ENCODE results near the gene HSPG2. TPM values are rescaled to one million over a fixed set of nuclear protein-coding genes. Genes with fewer than 3 reads are reported as not detected.
A peak's percentile ranks its signal among the peaks of the same experiment; 100 is the strongest.

HSPG2 gene
- total RNA-seq, 1 donor from 2014 or later = 101 TPM

DNA sequence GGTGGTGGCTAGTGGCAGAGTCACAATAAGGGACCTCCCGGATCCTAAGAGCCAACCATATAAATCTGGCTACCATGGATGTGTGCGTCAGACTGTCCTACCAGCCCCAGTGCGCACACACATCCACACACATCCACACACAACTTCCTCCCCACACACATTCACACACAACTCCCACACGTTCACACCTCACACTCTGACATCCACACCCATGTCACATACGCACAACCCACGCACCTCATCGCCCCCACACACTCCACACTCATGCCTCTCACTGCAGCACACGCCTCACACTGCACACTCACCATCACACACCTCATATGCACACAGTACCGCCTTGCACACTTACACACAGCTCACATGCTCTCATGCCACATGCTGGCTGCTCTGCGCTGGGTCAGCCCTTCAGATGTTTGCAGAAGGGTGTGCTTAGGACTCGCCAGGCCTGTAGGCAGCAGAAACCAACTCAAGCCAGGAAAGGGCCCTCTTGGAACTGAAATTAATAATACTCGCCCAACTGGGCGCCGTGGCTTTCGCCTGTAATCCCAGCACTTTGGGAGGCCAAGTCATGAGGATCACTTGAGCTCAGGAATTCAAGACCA lies 122.0 kb downstream of the HSPG2 start:
- Mint-ChIP-seq H3K27ac (ENCODE audit: unreplicated experiment) (peak overlapping the region; percentile 81), H3K4me3 (peak overlapping the region; percentile 10), H3K27me3 (ENCODE audit: low read depth) (peaks cover 5% of the 10 kb centered on the region), H3K4me1 (peaks cover 29% of the 10 kb centered on the region), H3K9me3 (no peaks in the 10 kb centered on the region), H3K36me3 (ENCODE audit: low read depth) (no peaks in the 10 kb centered on the region)
- no peak for DNase-seq (ENCODE audit: low read depth, low spot score)
- TF ChIP-seq, protein P1, sequence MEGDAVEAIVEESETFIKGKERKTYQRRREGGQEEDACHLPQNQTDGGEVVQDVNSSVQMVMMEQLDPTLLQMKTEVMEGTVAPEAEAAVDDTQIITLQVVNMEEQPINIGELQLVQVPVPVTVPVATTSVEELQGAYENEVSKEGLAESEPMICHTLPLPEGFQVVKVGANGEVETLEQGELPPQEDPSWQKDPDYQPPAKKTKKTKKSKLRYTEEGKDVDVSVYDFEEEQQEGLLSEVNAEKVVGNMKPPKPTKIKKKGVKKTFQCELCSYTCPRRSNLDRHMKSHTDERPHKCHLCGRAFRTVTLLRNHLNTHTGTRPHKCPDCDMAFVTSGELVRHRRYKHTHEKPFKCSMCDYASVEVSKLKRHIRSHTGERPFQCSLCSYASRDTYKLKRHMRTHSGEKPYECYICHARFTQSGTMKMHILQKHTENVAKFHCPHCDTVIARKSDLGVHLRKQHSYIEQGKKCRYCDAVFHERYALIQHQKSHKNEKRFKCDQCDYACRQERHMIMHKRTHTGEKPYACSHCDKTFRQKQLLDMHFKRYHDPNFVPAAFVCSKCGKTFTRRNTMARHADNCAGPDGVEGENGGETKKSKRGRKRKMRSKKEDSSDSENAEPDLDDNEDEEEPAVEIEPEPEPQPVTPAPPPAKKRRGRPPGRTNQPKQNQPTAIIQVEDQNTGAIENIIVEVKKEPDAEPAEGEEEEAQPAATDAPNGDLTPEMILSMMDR (conservative IDR thresholded peaks at IDR 0.05) = no peak

DNA sequence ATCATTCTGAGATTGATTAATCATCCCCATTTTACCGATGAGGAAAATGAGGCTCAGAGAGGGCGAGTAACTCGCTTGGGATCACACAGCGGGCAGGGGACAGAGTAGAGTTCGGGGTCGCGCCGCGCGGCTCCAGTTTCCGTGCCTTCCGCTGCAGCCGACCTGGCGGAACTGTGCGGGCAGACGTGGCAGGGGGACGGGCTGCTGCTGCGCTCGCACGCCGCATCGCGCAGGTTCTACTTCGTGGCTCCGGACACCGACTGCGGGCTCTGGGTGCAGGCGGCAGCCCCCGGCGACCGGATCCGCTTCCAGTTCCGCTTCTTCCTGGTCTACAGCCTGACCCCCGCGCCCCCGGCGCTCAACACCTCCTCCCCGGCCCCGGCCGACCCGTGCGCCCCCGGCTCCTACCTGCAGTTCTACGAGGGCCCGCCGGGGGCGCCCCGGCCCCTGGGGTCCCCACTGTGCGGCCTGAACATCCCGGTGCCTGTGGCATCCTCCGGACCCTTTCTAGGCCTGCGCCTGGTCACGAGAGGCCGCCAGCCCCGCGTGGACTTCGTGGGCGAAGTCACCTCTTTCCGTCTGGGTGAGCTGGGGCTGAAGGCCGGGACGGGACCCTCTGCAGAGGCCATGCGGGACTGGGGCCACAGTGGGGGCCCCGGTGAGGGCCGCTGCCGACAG lies 122.7 kb downstream of the HSPG2 start:
- Mint-ChIP-seq H3K27ac (ENCODE audit: unreplicated experiment) (no peak overlapping the region), H3K27me3 (ENCODE audit: low read depth) (peaks cover 5% of the 10 kb centered on the region), H3K4me3 (peak overlapping the region; percentile 62), H3K36me3 (ENCODE audit: low read depth) (no peaks in the 10 kb centered on the region), H3K9me3 (no peaks in the 10 kb centered on the region), H3K4me1 (peaks cover 29% of the 10 kb centered on the region)
- TF ChIP-seq, protein P1 (conservative IDR thresholded peaks at IDR 0.05) = peak; percentile 79
- peak; percentile 60 for DNase-seq (ENCODE audit: low read depth, low spot score)

DNA sequence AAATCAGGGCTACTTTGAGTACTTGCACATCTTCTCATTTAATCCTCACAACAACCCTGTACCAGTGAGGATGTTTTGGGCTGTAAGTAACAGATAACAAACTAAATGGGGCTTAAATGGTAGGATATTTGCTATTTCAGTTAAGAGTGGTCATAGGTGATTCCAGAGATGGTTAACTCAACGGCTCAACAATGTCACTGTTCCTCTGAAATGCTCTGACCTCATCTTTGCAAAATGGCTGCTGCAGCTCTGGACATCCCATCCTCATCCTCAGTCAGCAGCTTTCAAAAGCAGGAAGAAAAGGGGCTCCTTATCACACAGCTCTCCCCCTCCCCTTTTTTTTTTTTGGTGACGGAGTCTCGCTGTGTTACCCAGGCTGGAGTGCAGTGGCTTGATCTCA lies 123.6 kb downstream of the HSPG2 start:
- H3K4me1 Mint-ChIP-seq = peaks cover 27% of the 10 kb centered on the region
- TF ChIP-seq, protein P1 (conservative IDR thresholded peaks at IDR 0.05) = no peak
- no peak for DNase-seq (ENCODE audit: low read depth, low spot score)
- H3K27me3 Mint-ChIP-seq (ENCODE audit: low read depth) = peaks cover 5% of the 10 kb centered on the region
- no peak overlapping the region for H3K27ac Mint-ChIP-seq (ENCODE audit: unreplicated experiment)
- no peak overlapping the region for H3K4me3 Mint-ChIP-seq
- H3K9me3 Mint-ChIP-seq = no peaks in the 10 kb centered on the region
- no peaks in the 10 kb centered on the region for H3K36me3 Mint-ChIP-seq (ENCODE audit: low read depth)

DNA sequence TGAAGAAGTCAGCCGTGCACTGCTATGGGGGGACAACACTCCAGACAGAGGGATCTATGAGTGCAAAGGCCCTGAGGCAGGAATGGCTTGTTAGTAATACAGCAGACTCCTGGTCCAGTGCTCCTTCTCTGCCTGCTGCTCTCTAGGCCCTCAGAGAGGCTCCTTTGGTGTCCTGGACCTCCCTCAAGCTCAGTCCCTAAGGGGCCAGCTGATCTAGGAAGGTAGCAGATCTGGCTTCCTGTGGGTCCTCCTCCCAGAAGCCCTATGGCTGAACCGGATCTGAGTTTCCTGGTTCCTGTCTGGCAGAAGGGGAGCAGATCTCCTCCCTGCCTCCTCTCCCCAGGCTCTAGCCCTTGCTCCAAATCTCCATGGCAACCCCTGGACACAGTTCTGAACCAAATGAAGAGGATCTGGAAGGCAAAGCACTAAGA lies 125.2 kb downstream of the HSPG2 start, which contains the start of gene LDLRAD2:
LDLRAD2 (plus strand) TSS at position 391 of the 431 bp plus-strand sequence. CDS start 187 bp downstream, outside the sequence.
- peak within 1 kb of the TSS; percentile 3 for H3K4me3 Mint-ChIP-seq
- H3K9me3 Mint-ChIP-seq = no peaks in the 10 kb centered on the region
- H3K36me3 Mint-ChIP-seq (ENCODE audit: low read depth) = no peaks in the 10 kb centered on the region
- no peak for DNase-seq (ENCODE audit: low read depth, low spot score)
- no peak within 1 kb of the TSS for H3K27ac Mint-ChIP-seq (ENCODE audit: unreplicated experiment)
- peaks cover 21% of the 10 kb centered on the region for H3K4me1 Mint-ChIP-seq
- peaks cover 5% of the 10 kb centered on the region for H3K27me3 Mint-ChIP-seq (ENCODE audit: low read depth)
- TF ChIP-seq, protein P1 (conservative IDR thresholded peaks at IDR 0.05) = no peak

DNA sequence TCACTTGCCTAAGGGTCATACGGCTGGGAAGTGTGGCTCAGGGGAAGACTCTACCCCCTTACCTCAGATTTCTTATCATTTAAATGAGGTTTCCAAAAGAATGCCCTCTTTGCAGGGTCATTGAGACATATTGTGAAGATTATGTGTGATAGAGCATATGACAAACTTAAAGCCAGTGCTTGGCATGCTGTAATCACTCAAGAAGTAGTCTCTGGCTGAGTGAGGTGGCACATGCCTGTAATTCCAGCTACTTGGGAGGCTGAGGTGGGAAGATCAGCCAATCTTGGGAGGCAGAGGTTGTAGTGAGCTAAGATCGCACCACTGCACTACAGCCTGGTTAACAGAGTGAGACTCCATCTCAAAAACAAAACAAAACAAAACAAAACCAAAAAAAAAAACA lies 132.6 kb downstream of the HSPG2 start:
- Mint-ChIP-seq H3K27ac (ENCODE audit: unreplicated experiment) (no peak overlapping the region), H3K4me3 (no peak overlapping the region), H3K27me3 (ENCODE audit: low read depth) (no peaks in the 10 kb centered on the region), H3K36me3 (ENCODE audit: low read depth) (no peaks in the 10 kb centered on the region), H3K9me3 (no peaks in the 10 kb centered on the region), H3K4me1 (no peaks in the 10 kb centered on the region)
- TF ChIP-seq, protein P1 (conservative IDR thresholded peaks at IDR 0.05) = no peak
- no peak for DNase-seq (ENCODE audit: low read depth, low spot score)
